Gastrocnemius medialis (tissue), 4 donors: ENCODE results near the gene GPRIN3. TPM values are rescaled to one million over a fixed set of nuclear protein-coding genes. Genes with fewer than 3 reads are reported as not detected.

Experiments used
- ATAC-seq, 2 donors: fragments of 150-250 bp; one replicate each; pipeline ENCODE4 v1.9.1; 2016
- DNase-seq, 2 donors: peaks; one replicate each; pipeline ENCODE4 v3.0.0-alpha.2; 2019
- H3K27ac ChIP-seq, 4 donors: fragments of 200-600 bp; sonication (generic); 1 replicate in 1 of 4; 2 replicates in 3 of 4; pipeline ENCODE4 v1.5.1; 2016 to 2018; ENCODE audit warnings: mild to moderate bottlenecking in 2 of 4, moderate library complexity in 1 of 4
- H3K27me3 ChIP-seq, 3 donors: fragments of 200-600 bp; sonication (generic) in 2 of 3; 1 replicate in 1 of 3; 2 replicates in 2 of 3; pipeline versions ENCODE4 v1.5.1 to v1.6.0; 2016 to 2019; ENCODE audit warnings: mild to moderate bottlenecking in 1 of 3, moderate library complexity in 1 of 3
- H3K36me3 ChIP-seq, 2 donors: fragments of 200-600 bp; sonication (generic) in 1 of 2; one replicate each; pipeline ENCODE4 v1.5.1; 2017 to 2018
- H3K4me1 ChIP-seq, 2 donors: fragments of 200-600 bp; sonication (generic) in 1 of 2; one replicate each; pipeline ENCODE4 v1.5.1; 2016 to 2017; ENCODE audit warnings: mild to moderate bottlenecking in 2 of 2
- H3K4me3 ChIP-seq, 4 donors: fragments of 200-600 bp; sonication (generic) in 3 of 4; 1 replicate in 1 of 4; 2 replicates in 3 of 4; pipeline ENCODE4 v1.5.1; 2016 to 2019; ENCODE audit warnings: mild to moderate bottlenecking in 2 of 4
- H3K9me3 ChIP-seq, 3 donors: fragments of 200-600 bp; sonication (generic) in 2 of 3; 1 replicate in 1 of 3; 2 replicates in 2 of 3; pipeline ENCODE4 v1.5.1; 2016 to 2019
- CTCF ChIP-seq, 5 experiments: fragments of 450-650 bp in 3 of 5; fragments of 200-600 bp in 2 of 5; sonication (generic) in 2 of 5; IDR thresholded peaks in 4 of 5; conservative IDR thresholded peaks in 1 of 5; 1 replicate in 4 of 5; 2 replicates in 1 of 5; pipeline ENCODE4 v1.5.1; 2016 to 2019; ENCODE audit warnings: antibody characterized with exemption in 5 of 5, mild to moderate bottlenecking in 3 of 5, moderate library complexity in 3 of 5
- POLR2A ChIP-seq, 2 donors: fragments of 450-650 bp; IDR thresholded peaks; one replicate each; pipeline ENCODE4 v1.6.1; 2017; ENCODE audit warnings: antibody characterized with exemption in 2 of 2, mild to moderate bottlenecking in 2 of 2, moderate library complexity in 2 of 2
- in situ Hi-C, 4 donors: fragments of 200-750 bp; cut with MboI; loops; one replicate each; pipeline versions ENCODE4 v1.15.0 to v1.8.0; 2017; ENCODE audit warnings: low sequenced_read_pairs in 4 of 4
- intact Hi-C: fragments of 100-400 bp; cut with DNase I; formaldehyde crosslinking; loops from one replicate; pipeline ENCODE4 v1.15.1; 2023; ENCODE audit warnings: low total_unique reads
- total RNA-seq, 4 donors: library from RNA; depleted of rRNA; stranded (reverse); fragments of >200 nt; gene quantifications; one replicate each; pipeline versions ENCODE4 v1.1.0 to v1.2.3, GENCODE V29; 2016

The GPRIN3 gene
- total RNA-seq, result 1 to 10 TPM; 1.2 to 3.1 (median 1.8) TPM

DNA sequence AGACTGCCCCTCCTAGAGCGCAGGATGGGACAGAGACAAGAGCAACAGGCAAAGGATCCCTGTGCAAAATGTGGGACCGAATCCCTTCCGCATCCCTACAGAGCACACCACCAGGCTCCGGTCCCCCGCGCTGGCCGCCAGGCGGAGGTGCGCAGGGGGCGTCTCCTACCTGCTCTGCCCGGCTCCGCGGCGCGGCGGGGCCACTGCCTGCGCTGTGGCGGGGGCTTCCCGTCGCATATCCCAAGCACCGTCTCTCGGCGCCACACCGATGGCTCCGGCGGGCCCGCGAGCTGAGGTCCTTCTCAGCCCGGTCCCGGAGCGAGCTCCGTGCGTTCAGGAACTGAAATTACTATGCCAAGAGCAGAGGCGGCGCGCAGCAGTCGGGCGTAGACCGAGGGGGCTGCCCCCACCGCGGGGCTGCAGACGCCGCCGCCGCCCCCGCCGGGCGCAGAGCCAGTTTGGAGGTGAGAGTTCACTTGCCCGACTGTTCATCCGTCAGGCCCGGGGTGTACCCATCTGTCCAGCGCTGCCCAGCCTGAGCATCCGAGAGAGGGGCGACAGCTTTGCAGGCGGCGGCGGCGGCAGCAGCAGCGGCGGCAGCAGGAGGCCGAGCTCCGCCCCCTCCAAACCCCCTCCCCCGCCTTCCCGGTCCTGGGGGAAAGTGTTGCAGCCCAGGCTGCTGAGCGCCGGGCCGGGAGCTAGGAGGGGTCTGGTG is at the start of gene GPRIN3:
TSS of gene GPRIN3 (minus strand) at position 355 of the 715 bp plus-strand sequence. CDS start 57,690 bp downstream, outside the sequence.
- no peak for DNase-seq
- no peaks in the 10 kb centered on the region for H3K4me1 ChIP-seq

DNA sequence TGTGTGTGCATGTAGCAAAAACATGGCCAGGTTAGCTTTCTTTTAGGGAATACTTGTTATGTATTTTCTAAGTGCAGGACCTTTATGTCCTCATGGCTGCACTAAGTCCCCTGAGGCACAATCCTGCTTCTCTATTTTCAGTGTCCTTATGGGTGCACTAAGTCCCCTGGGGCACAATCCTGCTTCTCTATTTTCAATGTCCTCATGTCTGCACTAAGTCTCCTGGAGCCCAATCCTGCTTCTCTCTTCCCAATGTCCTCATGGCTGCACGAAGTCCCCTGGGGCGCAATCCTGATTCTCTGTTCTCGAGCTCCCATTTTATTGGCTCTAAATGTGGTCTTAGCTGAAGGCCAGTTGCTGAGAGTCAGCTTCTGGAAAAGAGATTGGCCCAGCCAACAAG is 49.7 kb upstream of the GPRIN3 start:
- ATAC-seq, result no peak
- Histone ChIP-seq H3K9me3 (no peaks in the 10 kb centered on the region), H3K27me3 (no peaks in the 10 kb centered on the region), H3K4me3 (no peak overlapping the region), H3K36me3 (no peaks in the 10 kb centered on the region), H3K4me1 (no peaks in the 10 kb centered on the region), H3K27ac (no peak overlapping the region)
- in situ Hi-C loops, result no loop called here
- DNase-seq, result no peak
- TF ChIP-seq POLR2A (IDR thresholded peaks at IDR 0.05), result no peak
- TF ChIP-seq CTCF (IDR thresholded peaks at IDR 0.05 in 4 of 5, conservative IDR thresholded peaks at IDR 0.05 in 1 of 5), result no peak
- intact Hi-C loops, result no loop called here

More for the DNA sequence above, at the start of gene GPRIN3:
- TF ChIP-seq POLR2A (IDR thresholded peaks at IDR 0.05) (no peak), CTCF (IDR thresholded peaks at IDR 0.05 in 4 of 5, conservative IDR thresholded peaks at IDR 0.05 in 1 of 5) (no peak)
- in situ Hi-C loops, result no loop called here
- ATAC-seq, result no peak
- H3K27me3 ChIP-seq, result peaks cover 6 to 22% (median 14%) of the 10 kb centered on the region in 3 donors
- peak within 1 kb of the TSS; percentile 54 to 74 (median 58) for H3K4me3 ChIP-seq
- no peaks in the 10 kb centered on the region for H3K36me3 ChIP-seq
- H3K27ac ChIP-seq, result peak within 1 kb of the TSS; percentile 34 to 56 (median 39)
- intact Hi-C loops, result loop anchor here (10.0 kb wide), 1 partner anchor 107 kb away; no protein-coding TSS in a partner anchor
- H3K9me3 ChIP-seq, result no peaks in the 10 kb centered on the region

- intact Hi-C loops, result no loop called here
- in situ Hi-C loops, result no loop called here
- no peak for DNase-seq
- no peaks in the 10 kb centered on the region for H3K9me3 ChIP-seq
- ATAC-seq, result no peak
- H3K36me3 ChIP-seq, result no peaks in the 10 kb centered on the region
- H3K4me1 ChIP-seq, result no peaks in the 10 kb centered on the region
- TF ChIP-seq POLR2A (IDR thresholded peaks at IDR 0.05) (no peak), CTCF (IDR thresholded peaks at IDR 0.05 in 4 of 5, conservative IDR thresholded peaks at IDR 0.05 in 1 of 5) (no peak)
- H3K4me3 ChIP-seq, result no peak overlapping the region
- no peak overlapping the region for H3K27ac ChIP-seq
- H3K27me3 ChIP-seq, result no peaks in the 10 kb centered on the region
Measured at GRCh38 chr4:89356086-89356485, 48.5 kb upstream of the GPRIN3 start.

DNA sequence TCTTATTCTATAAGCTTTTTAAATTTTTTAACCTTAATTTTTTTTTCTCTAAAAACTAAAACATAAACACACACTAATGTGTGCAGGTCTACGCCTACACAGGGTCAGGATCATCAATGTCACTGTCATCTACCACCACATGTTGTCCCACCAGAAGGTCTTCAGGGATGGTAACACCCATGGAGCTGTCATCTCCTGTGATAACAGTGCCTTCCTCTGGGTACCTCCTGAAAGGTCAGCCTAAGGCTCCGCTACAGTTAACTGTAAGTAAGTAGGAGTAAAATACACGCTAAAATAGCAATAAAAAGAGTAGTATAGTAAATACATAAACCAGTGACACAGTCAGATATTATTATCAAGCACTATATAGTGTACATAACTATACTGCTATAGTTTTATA is 45.9 kb upstream of the GPRIN3 start:
- TF ChIP-seq CTCF (IDR thresholded peaks at IDR 0.05 in 4 of 5, conservative IDR thresholded peaks at IDR 0.05 in 1 of 5) (no peak), POLR2A (IDR thresholded peaks at IDR 0.05) (no peak)
- H3K36me3 ChIP-seq, result no peaks in the 10 kb centered on the region
- ATAC-seq, result no peak
- no peaks in the 10 kb centered on the region for H3K27me3 ChIP-seq
- H3K4me1 ChIP-seq, result no peaks in the 10 kb centered on the region
- no peak overlapping the region for H3K4me3 ChIP-seq
- in situ Hi-C loops (no loop called here), intact Hi-C loops (no loop called here)
- no peak overlapping the region for H3K27ac ChIP-seq
- DNase-seq, result no peak
- H3K9me3 ChIP-seq, result no peaks in the 10 kb centered on the region
